ENCODE data around the gene SUCLA2. TPM values are rescaled to one million over a fixed set of nuclear protein-coding genes. Genes with fewer than 3 reads are reported as not detected.

SUCLA2 gene
- total and polyA plus RNA-seq, 2 experiments from 2014 or later: 56.0 to 84.2 TPM

- TF ChIP-seq ZNF462 (CRISPR knock-in tag; IDR thresholded peaks at IDR 0.05): no peak
- TF ChIP-seq EZH2 (IDR thresholded peaks at IDR 0.05; ENCODE audit: low read depth, unreplicated experiment): no peak
- no peak for TF ChIP-seq ZNF331 (CRISPR knock-in tag; IDR thresholded peaks at IDR 0.05; ENCODE audit: low read depth)
- TF ChIP-seq STAT1 (IDR thresholded peaks at IDR 0.05; ENCODE audit: unreplicated experiment): no peak
- no peak for TF ChIP-seq REST (IDR thresholded peaks at IDR 0.05; ENCODE audit: unreplicated experiment)
- TF ChIP-seq JUNB (IDR thresholded peaks at IDR 0.05; ENCODE audit: unreplicated experiment): no peak
- no peak for TF ChIP-seq ETS1 (IDR thresholded peaks at IDR 0.05)
- no peak for TF ChIP-seq CTCF (conservative IDR thresholded peaks at IDR 0.05; ENCODE audit: low read depth in 2 of 2)
- TF ChIP-seq CREB1 (CRISPR knock-in tag; IDR thresholded peaks at IDR 0.05; ENCODE audit: low read depth): no peak
- no peak for TF ChIP-seq EZH2phosphoT487 (IDR thresholded peaks at IDR 0.05; ENCODE audit: unreplicated experiment)
Measured at GRCh38 chr13:48038761-48039160, 37.7 kb upstream of the SUCLA2 start (continued).

Data from GM23338 (cell line).